H1 (cell line): ENCODE data around the gene USP16.

ENCODE experiments used
- CEBPB ChIP-seq: IDR thresholded peaks from 2 replicates; pipeline ENCODE4 v1.6.1; 2012; ENCODE audit warnings: low read depth, low read length
- CTCF ChIP-seq, 3 experiments: IDR thresholded peaks; 1 replicate in 2 of 3; 2 replicates in 1 of 3; pipeline versions ENCODE4 v1.5.1 to v1.6.1; 2011; ENCODE audit warnings: low read length in 3 of 3, mild to moderate bottlenecking in 3 of 3, inconsistent platforms in 2 of 3, low read depth in 1 of 3, moderate library complexity in 1 of 3; ENCODE audit not compliant: insufficient read depth in 1 of 3; ENCODE audit errors: control extremely low read depth in 1 of 3
- EP300 ChIP-seq, 2 experiments: IDR thresholded peaks; 1 replicate in 1 of 2; 2 replicates in 1 of 2; pipeline ENCODE4 v1.6.1; 2011 to 2012; ENCODE audit warnings: low read depth in 2 of 2, low read length in 2 of 2, mild to moderate bottlenecking in 2 of 2, borderline replicate concordance in 1 of 2, inconsistent platforms in 1 of 2, moderate library complexity in 1 of 2
- EZH2 ChIP-seq: fragments of 200-600 bp; sonication (generic); IDR thresholded peaks from 2 replicates; pipeline ENCODE4 v1.7.1; 2012; ENCODE audit warnings: low read depth, mild to moderate bottlenecking, moderate library complexity, low read length, inconsistent platforms; ENCODE audit not compliant: severe bottlenecking
- MAFK ChIP-seq: IDR thresholded peaks from 2 replicates; pipeline ENCODE4 v1.6.1; 2012; ENCODE audit warnings: low read depth, mild to moderate bottlenecking, improper control_type of control experiment, low read length
- POLR2A ChIP-seq, 2 experiments: IDR thresholded peaks; 1 replicate in 1 of 2; 2 replicates in 1 of 2; pipeline ENCODE4 v1.6.1; 2011; ENCODE audit warnings: low read depth in 2 of 2, low read length in 2 of 2, mild to moderate bottlenecking in 2 of 2; ENCODE audit errors: control extremely low read depth in 1 of 2
- TBP ChIP-seq: IDR thresholded peaks from 2 replicates; pipeline ENCODE4 v1.6.1; 2011; ENCODE audit warnings: low read depth, low read length, improper control_type of control experiment
- YY1 ChIP-seq: IDR thresholded peaks from 2 replicates; pipeline ENCODE4 v1.6.1; 2011; ENCODE audit warnings: low read depth, mild to moderate bottlenecking, low read length

DNA sequence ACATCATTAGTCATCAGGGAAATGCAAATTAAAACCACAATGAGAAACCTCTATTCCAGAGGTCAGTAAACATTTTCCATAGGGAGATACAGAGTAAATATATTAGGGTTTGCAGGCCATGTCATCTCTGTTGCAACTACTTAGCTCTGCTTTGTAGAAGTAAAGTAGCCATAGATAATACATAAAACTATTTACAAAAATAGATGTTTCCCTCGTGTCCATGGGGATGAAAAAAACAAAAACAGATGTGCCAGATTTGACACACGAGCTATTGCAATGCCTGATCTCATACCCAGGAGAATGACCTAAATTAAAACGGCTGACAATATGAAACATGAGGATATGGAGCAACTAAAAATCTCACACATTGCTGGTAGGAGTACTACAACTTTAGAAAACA is 49.1 kb upstream of the USP16 start:
- no peak for TF ChIP-seq CTCF (IDR thresholded peaks at IDR 0.05; ENCODE audit: control extremely low read depth in 1 of 3, insufficient read depth in 1 of 3, low read depth in 1 of 3, low read length in 3 of 3)
- no peak for TF ChIP-seq YY1
- no peak for TF ChIP-seq TBP
- no peak for TF ChIP-seq POLR2A (IDR thresholded peaks at IDR 0.05; ENCODE audit: control extremely low read depth in 1 of 2, low read depth in 2 of 2, low read length in 2 of 2)
- TF ChIP-seq MAFK = no peak
- no peak for TF ChIP-seq EP300 (IDR thresholded peaks at IDR 0.05; ENCODE audit: borderline replicate concordance in 1 of 2, low read depth in 2 of 2, low read length in 2 of 2)
- TF ChIP-seq CEBPB = no peak
- no peak for TF ChIP-seq EZH2
